Stimulated activated naive CD8-positive, alpha-beta T cell treated with anti-CD3 and anti-CD28 coated beads, Interleukin-15, Interleukin-2, amounts not matched to agents 100 U/mL and 50 U/mL, for 24 hours (primary cell): Measurements from ENCODE around the gene SOX6.

Experiments used
- ATAC-seq: fragments of 150-1000 bp; cut with Tn5 transposase; one replicate; pipeline ENCODE4 v1.10.0; 2021
- DNase-seq: peaks from one replicate; pipeline ENCODE4 v3.0.0; 2021

Gene SOX6

GRCh38 chr11:16191212-16191867 is 165.0 kb downstream of the SOX6 start:
- ATAC-seq (no peak), DNase-seq (no peak)

GRCh38 chr11:16186680-16187079 is 169.7 kb downstream of the SOX6 start:
- ATAC-seq = no peak
- no peak for DNase-seq

GRCh38 chr11:16185042-16185441 is 171.3 kb downstream of the SOX6 start:
- no peak for ATAC-seq

GRCh38 chr11:16184588-16184987 is 171.8 kb downstream of the SOX6 start:
- no peak for DNase-seq
- no peak for ATAC-seq

More at GRCh38 chr11:16185042-16185441, 171.3 kb downstream of the SOX6 start:
- no peak for DNase-seq

GRCh38 chr11:16182553-16182952 is 173.8 kb downstream of the SOX6 start:
- no peak for DNase-seq
- ATAC-seq = no peak

GRCh38 chr11:16180868-16181267 is 175.5 kb downstream of the SOX6 start:
- ATAC-seq = no peak
- DNase-seq = no peak

- ATAC-seq = no peak
- DNase-seq = no peak
Observed at GRCh38 chr11:16179676-16180075, 176.7 kb downstream of the SOX6 start.

GRCh38 chr11:16178273-16178672 is 178.1 kb downstream of the SOX6 start:
- no peak for DNase-seq
- no peak for ATAC-seq

- no peak for DNase-seq
- ATAC-seq = no peak
Observed at GRCh38 chr11:16177688-16178087, 178.7 kb downstream of the SOX6 start.

GRCh38 chr11:16173798-16174197 is 182.5 kb downstream of the SOX6 start:
- DNase-seq (no peak), ATAC-seq (no peak)

GRCh38 chr11:16171882-16172281 is 184.5 kb downstream of the SOX6 start:
- no peak for DNase-seq
- no peak for ATAC-seq

- no peak for DNase-seq
- ATAC-seq = no peak
Observed at GRCh38 chr11:16169956-16170847, 186.1 kb downstream of the SOX6 start.

- DNase-seq (no peak), ATAC-seq (no peak)
Observed at GRCh38 chr11:16169541-16169940, 186.8 kb downstream of the SOX6 start.

- ATAC-seq = no peak
- no peak for DNase-seq
Observed at GRCh38 chr11:16167706-16168487, 188.4 kb downstream of the SOX6 start.

- ATAC-seq (no peak), DNase-seq (no peak)
Observed at GRCh38 chr11:16166571-16166970, 189.8 kb downstream of the SOX6 start.

GRCh38 chr11:16160146-16160545 is 196.2 kb downstream of the SOX6 start:
- DNase-seq (no peak), ATAC-seq (no peak)

- DNase-seq (no peak), ATAC-seq (no peak)
Observed at GRCh38 chr11:16158426-16158994, 197.8 kb downstream of the SOX6 start.

- ATAC-seq (no peak), DNase-seq (no peak)
Observed at GRCh38 chr11:16157327-16157726, 199.0 kb downstream of the SOX6 start.

- DNase-seq (no peak), ATAC-seq (no peak)
Observed at GRCh38 chr11:16155448-16155847, 200.9 kb downstream of the SOX6 start.

- ATAC-seq = no peak
- DNase-seq = no peak
Observed at GRCh38 chr11:16154715-16155396, 201.5 kb downstream of the SOX6 start.

GRCh38 chr11:16153951-16154350 is 202.4 kb downstream of the SOX6 start:
- DNase-seq = no peak
- no peak for ATAC-seq

GRCh38 chr11:16151138-16151537 is 205.2 kb downstream of the SOX6 start:
- no peak for ATAC-seq
- no peak for DNase-seq
